Tibial nerve (tissue), 3 donors: ENCODE data around the gene TTC39A.

ENCODE experiments used
- CTCF ChIP-seq, 5 experiments: fragments of 200-600 bp in 3 of 5; fragments of 450-650 bp in 2 of 5; sonication (generic) in 3 of 5; IDR thresholded peaks; one replicate each; pipeline ENCODE4 v1.5.1; 2016 to 2019; ENCODE audit warnings: antibody characterized with exemption in 5 of 5, mild to moderate bottlenecking in 3 of 5, moderate library complexity in 2 of 5
- POLR2A ChIP-seq, 2 donors: fragments of 450-650 bp; IDR thresholded peaks; one replicate each; pipeline ENCODE4 v1.6.1; 2017; ENCODE audit warnings: antibody characterized with exemption in 2 of 2, mild to moderate bottlenecking in 2 of 2, moderate library complexity in 2 of 2

- TF ChIP-seq CTCF (IDR thresholded peaks at IDR 0.05), result no peak
- TF ChIP-seq POLR2A (IDR thresholded peaks at IDR 0.05), result no peak
These were observed 14.1 kb downstream of the TTC39A start for GRCh38 chr1:51316113-51316845.
